ENCODE measurements around the gene RNF224.
A peak's percentile ranks its signal among the peaks of the same experiment; 100 is the strongest.

Gene RNF224

DNA sequence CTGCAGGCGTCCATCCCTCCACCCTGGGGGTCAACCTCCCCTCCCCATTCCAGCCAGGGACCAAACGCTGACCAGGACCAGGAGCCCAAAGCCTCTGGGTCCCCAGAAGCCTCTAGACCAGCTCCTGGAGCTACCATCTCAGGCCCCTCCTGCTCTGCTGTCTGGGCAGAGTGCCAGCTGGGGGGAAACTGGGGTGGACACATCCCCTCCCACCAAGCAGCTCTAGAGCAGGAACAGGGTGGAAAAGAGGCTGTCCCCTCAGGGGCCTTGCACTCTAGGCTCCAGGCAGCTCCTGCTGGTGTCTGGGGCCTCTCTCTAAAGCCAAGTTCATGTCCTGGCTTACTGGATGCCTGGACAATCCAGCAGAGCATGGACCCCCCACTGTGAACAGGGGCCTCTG, 34.4 kb upstream of the RNF224 start:
- no peak for DNase-seq

DNA sequence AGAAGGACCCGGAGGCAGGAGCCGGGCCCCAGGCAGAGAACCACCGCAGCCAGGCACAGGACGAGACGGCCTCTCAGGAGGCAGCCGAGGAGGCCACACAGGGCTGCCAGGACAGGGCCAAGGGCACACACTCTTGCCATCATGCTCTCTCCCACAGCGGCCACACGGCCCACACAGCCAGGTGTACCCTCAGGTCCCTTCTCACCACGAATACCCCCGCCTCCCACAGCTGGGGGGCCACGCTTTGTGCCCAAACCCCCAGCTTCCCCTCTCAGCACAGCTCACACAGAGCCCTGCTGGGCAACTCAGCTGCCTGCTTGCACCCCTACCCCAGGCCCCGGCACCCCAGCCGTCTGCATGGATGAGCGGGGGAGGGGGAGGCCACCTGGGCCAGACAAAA, 33.5 kb upstream of the RNF224 start:
- no peak for DNase-seq

DNA sequence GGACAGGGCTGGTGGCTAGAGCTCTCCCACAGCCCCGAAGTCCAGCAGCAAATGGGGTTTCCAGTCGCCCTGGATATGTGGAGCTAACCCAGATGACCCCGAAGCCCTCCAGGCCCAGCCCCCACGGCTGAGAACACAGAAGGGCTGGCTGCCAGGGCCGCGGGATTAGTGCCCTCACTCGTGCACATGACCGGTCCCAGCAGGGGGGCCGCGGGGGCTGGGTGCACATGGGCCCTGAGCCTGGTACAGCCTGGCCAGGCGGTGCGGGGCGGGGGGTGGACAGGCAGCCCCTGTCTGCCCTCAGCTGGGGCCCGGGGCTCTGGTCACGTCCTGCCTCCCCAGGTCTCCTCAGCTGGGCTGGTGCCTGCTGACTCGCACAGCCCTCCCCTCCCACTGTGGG, 32.9 kb upstream of the RNF224 start:
- no peak for DNase-seq

GRCh38 chr9:137194909-137195308, 32.4 kb upstream of the RNF224 start:
- DNase-seq = no peak

GRCh38 chr9:137195525-137196220, 31.6 kb upstream of the RNF224 start:
- no peak for DNase-seq

GRCh38 chr9:137198051-137198901, 29.0 kb upstream of the RNF224 start:
- DNase-seq = no peak

GRCh38 chr9:137198902-137199283, 28.4 kb upstream of the RNF224 start:
- no peak for DNase-seq

- DNase-seq = no peak
Measured at GRCh38 chr9:137199411-137200121, 27.7 kb upstream of the RNF224 start.

GRCh38 chr9:137200311-137201204, 26.7 kb upstream of the RNF224 start, which contains the start of gene TPRN:
Gene TPRN (minus strand): TSS chr9:137200741. CDS start chr9:137200711, 30 bp downstream.
- DNase-seq = peak; percentile 99

DNA sequence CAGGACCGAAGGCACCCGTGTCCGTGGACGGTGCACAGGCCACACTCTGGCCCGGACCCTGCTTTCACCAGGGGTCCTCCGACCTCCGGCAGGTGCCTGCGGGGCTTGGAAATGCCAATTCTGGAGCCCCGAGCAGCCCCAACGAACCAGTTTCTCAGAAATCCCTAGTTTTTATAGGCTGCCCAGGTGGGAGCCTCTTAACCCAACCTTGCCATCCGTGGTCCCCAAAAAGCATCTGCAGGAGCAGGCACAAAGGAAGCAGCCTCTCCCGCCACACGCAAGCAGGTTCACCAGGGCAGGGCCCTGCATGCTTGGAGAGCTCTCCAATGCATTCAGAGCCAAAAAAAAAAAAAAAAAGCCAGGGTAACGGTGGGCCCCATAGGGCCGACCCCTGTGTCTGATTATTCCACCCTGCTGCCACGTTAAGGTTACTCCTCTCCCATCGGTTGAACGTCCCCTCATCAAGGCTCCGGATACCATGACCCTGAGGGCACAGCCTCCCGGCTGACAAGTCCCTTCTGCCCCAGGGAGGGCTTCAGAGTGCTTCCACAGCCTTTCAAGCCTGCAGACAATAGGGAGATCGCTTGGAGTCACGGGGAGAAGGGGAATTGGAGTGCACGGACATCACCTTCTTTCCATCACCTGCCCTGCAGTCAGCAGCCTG, 26.0 kb upstream of the RNF224 start:
- no peak for DNase-seq

GRCh38 chr9:137202966-137203365, 24.3 kb upstream of the RNF224 start:
- DNase-seq = no peak

- no peak for DNase-seq
Measured at GRCh38 chr9:137204731-137205125, 22.6 kb upstream of the RNF224 start.

DNA sequence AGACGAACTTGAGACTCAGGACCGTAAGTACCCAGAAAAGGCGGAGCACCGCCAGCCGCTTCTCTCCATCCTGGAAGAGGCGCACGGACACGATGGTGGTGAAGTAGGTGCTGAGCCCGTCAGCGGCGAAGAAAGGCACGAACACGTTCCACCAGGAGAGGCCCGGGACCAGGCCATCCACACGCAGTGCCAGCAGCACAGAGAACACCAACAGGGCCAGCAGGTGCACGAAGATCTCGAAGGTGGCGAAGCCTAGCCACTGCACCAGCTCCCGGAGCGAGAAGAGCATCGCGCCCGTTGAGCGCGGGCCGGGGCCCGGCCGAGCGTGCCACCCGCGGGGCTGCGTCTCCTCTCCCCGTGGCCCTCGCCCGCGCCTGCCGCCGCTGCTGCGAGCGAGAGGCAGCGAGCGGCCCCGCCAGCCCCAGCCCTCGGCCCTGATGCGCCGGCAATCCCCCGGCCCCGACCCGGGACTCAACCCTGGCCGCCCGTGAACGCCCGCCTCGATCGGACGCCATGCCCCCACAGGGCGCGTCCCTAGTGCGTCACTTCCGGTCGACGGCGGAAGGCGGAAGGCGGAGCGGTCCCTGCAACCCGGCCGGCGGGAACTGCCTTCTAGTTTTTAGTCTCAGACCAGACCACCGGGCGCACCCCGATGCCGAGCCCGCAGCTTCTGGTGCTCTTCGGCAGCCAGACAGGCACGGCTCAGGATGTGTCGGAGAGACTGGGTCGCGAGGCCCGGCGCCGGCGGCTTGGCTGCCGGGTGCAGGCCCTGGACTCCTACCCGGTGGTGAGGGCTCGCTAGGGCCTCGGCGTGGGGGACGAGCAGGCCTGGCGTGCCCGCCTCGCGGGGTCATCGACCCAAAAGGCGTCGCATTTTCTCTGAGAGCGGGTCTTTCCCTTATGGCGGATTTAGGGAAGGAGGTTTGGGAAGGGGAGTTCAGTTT, 21.9 kb upstream of the RNF224 start, which contains the start of the genes NDOR1 and TMEM203:
TSS of gene NDOR1 (plus strand) at position 575 of the 944 bp plus-strand sequence. CDS start at position 653, 78 bp downstream.
TSS of gene TMEM203 (minus strand) at position 523 of the 944 bp plus-strand sequence. CDS start at position 289, 234 bp downstream.
- DNase-seq = peak; percentile 95

- no peak for DNase-seq
Measured at GRCh38 chr9:137206602-137207001, 20.7 kb upstream of the RNF224 start.

DNA sequence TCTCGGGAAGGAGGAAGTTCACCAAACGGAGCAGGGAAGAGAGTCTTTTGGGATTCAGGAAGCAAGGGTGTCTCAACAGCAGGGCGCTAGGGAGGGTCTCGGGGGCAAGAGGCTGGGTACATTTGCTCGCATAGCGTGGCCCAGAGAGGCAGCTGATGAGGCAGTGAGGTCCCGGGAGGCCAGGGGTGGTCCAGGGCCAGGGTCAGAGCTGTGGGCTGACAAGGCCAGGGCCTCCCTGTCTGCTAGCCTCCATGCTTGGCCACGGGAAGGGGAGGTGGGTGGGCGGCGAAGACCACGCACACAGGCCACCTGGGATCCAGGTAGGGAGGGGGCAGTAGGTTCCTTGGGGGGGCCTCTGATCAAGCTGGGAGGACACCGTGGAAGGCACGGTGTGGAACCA, 15.8 kb upstream of the RNF224 start:
- DNase-seq = no peak

DNA sequence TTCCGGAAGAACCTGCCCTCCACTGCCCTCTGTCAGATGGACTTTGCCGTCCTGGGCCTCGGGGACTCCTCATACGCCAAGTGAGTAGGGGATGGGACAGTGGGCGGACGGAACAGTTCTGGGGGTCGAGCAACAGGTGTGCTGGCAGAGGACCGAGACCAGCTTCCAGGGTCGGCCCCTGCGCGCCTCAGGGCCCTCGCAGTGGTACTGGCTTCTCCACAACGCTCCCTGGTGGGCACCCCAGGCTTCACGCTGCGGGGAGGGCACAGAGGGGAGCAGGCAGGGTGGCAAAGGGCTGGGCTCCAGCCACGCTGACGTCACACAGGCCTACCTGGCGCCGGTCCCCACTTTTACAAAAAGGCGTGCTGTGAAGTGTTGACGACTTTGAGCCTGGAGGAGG, 14.8 kb upstream of the RNF224 start:
- DNase-seq = no peak

- DNase-seq = no peak
Measured at GRCh38 chr9:137213160-137214060, 13.9 kb upstream of the RNF224 start.

DNA sequence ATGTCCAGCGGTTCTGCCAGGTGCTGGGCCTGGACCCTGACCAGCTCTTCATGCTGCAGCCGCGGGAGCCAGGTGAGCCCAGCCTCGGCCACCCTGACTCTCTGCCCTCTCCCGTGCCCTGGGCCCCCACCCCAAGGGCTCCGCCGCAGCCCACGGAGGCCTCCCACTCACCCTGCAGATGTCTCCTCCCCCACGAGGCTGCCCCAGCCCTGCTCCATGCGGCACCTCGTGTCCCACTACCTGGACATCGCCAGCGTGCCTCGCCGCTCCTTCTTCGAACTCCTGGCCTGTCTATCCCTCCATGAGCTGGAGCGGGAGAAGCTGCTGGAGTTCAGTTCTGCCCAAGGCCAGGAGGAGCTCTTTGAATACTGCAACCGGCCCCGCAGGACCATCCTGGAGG, 12.7 kb upstream of the RNF224 start:
- no peak for DNase-seq
